HepG2 (cell line): ENCODE results near the gene NRL. TPM values are rescaled to one million over a fixed set of nuclear protein-coding genes. Genes with fewer than 3 reads are reported as not detected.

ENCODE experiments used
- HNF4G ChIP-seq, 2 experiments: sonication (generic) in 1 of 2; formaldehyde crosslinking in 1 of 2; IDR thresholded peaks; 2 replicates each; pipeline versions ENCODE4 v1.4.0 to v1.6.1; 2011 to 2020; ENCODE audit warnings: borderline replicate concordance in 2 of 2, low read depth in 2 of 2, mild to moderate bottlenecking in 2 of 2, low read length in 1 of 2, missing genetic modification reagents in 1 of 2, moderate library complexity in 1 of 2
- MTF2 ChIP-seq: sonication (generic); formaldehyde crosslinking; IDR thresholded peaks from 2 replicates; pipeline ENCODE4 v1.5.0; 2020; ENCODE audit warnings: missing genetic modification reagents, borderline replicate concordance
- NPAS2 ChIP-seq: sonication (generic); formaldehyde crosslinking; IDR thresholded peaks from 2 replicates; pipeline ENCODE4 v1.8.0; 2022; ENCODE audit warnings: mild to moderate bottlenecking, missing genetic modification reagents, borderline replicate concordance
- RARA ChIP-seq: IDR thresholded peaks from 2 replicates; pipeline ENCODE4 v1.6.1; 2016; ENCODE audit warnings: missing genetic modification reagents, missing compliant biosample characterization
- SNAPC2 ChIP-seq: sonication (generic); formaldehyde crosslinking; IDR thresholded peaks from 2 replicates; pipeline ENCODE4 v1.8.1; 2022; ENCODE audit warnings: mild to moderate bottlenecking, missing genetic modification reagents
- THAP11 ChIP-seq: IDR thresholded peaks from 2 replicates; pipeline ENCODE4 v1.6.1; 2016; ENCODE audit warnings: missing biosample characterization, missing genetic modification reagents
- ZKSCAN1 ChIP-seq: fragments of 150-350 bp; IDR thresholded peaks from 2 replicates; pipeline ENCODE4 v1.6.1; 2014; ENCODE audit warnings: low read length
- ZNF232 ChIP-seq: sonication (generic); formaldehyde crosslinking; IDR thresholded peaks from 2 replicates; pipeline ENCODE4 v1.4.0; 2020; ENCODE audit warnings: missing genetic modification reagents, borderline replicate concordance
- ZNF335 ChIP-seq: sonication (generic); formaldehyde crosslinking; IDR thresholded peaks from 2 replicates; pipeline ENCODE4 v1.4.0; 2020; ENCODE audit warnings: missing genetic modification reagents
- ZSCAN30 ChIP-seq: sonication (generic); formaldehyde crosslinking; IDR thresholded peaks from 2 replicates; pipeline ENCODE4 v1.5.0; 2020; ENCODE audit warnings: mild to moderate bottlenecking, missing genetic modification reagents
- polyA plus RNA-seq, 8 experiments: library from polyadenylated mRNA; depleted of rRNA in 3 of 8; stranded (reverse) in 7 of 8; unstranded in 1 of 8; fragments of >200 nt; fragmentation: Illumina TruSeq in 4 of 8; extraction: Trizol in 4 of 8; gene quantifications; 2 replicates each; pipeline versions ENCODE4 v1.2.1 to v1.2.3, GENCODE V29; 2011 to 2016; ENCODE audit warnings: low read depth in 4 of 8, missing spikeins in 1 of 8, mixed read lengths in 1 of 8; ENCODE audit not compliant: insufficient read depth in 1 of 8
- total RNA-seq, 5 experiments: library from RNA; depleted of rRNA; stranded (reverse); fragments of >200 nt; fragmentation: Illumina TruSeq; extraction: Trizol; gene quantifications; 2 replicates each; pipeline ENCODE4 v1.2.3, GENCODE V29; 2016; ENCODE audit warnings: low read depth in 1 of 5
- TF ChIP-seq, protein P1 (sequence below): sonication (generic); formaldehyde crosslinking; IDR thresholded peaks from 2 replicates; pipeline ENCODE4 v1.4.0; 2020; ENCODE audit warnings: missing genetic modification reagents; ENCODE audit errors: not compliant biosample characterization
- TF ChIP-seq, protein P2 (sequence below): sonication (generic); formaldehyde crosslinking; IDR thresholded peaks from 2 replicates; pipeline ENCODE4 v1.5.0; 2020; ENCODE audit warnings: missing genetic modification reagents
- TF ChIP-seq, protein P3 (sequence below): sonication (generic); formaldehyde crosslinking; IDR thresholded peaks from 2 replicates; pipeline ENCODE4 v1.4.0; 2020; ENCODE audit warnings: missing genetic modification reagents, borderline replicate concordance
- TF ChIP-seq, protein P4 (sequence below): sonication (generic); formaldehyde crosslinking; IDR thresholded peaks from 2 replicates; pipeline ENCODE4 v1.9.0; 2021; ENCODE audit warnings: mild to moderate bottlenecking, missing genetic modification reagents

The NRL gene
- total and polyA plus RNA-seq, 2 of the 13 experiments (the other 11 are each of a cell fraction or from before 2014, with no cell fraction given), result 2.5 to 4.7 TPM

DNA sequence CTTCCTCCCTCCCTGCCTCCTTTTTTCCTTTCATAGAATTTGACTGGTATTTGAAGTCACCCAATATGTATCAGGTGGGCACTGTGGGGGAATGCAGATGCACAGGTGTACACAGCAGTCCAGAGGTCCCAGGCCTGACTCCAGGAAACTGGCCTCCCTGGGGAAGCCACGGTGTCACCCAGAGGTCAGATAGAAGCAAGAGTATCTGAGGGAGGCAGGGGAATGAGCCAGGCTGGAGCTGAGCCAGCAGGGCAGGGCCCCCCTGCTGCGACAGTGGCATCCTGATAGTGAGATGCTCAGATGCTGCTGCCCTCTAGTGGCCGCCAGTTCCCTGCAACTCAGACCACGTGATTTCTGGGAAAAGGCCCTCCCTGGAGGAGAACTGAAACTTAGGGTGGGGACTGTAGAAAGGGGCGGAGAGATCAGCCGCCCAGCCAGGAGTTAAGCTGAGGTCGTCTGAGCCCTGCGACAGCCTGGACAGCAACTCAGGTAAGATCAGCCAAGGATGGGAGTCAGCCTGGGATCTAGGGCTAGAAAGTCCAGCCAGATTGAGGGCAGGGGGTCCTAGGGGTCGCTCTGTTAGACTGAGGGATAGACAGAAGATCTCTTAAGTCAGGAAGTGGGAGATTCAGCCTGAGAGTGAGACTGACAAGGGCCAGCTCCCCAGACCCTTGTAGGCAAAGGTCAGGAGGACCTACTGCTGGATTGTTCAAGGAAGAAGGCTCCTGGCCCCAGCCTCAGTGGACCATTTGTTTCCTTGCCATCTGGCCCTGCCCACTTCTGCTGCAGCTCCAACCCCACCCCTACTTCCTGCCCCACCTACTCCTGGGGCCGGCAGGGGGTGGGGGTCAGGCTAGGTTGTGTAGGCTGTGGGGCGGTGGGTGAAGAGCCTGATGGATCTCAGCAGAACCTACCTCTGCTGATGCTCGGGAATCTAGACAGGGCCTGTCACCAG lies 46.4 kb upstream of the NRL start, which contains the start of gene IRF9 (continued):
- TF ChIP-seq, protein P1, sequence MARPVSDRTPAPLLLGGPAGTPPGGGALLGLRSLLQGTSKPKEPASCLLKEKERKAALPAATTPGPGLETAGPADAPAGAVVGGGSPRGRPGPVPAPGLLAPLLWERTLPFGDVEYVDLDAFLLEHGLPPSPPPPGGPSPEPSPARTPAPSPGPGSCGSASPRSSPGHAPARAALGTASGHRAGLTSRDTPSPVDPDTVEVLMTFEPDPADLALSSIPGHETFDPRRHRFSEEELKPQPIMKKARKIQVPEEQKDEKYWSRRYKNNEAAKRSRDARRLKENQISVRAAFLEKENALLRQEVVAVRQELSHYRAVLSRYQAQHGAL (CRISPR knock-in tag), result peak; percentile 63
- TF ChIP-seq RARA (CRISPR knock-in tag), result peak; percentile 99
- no peak for TF ChIP-seq NPAS2 (CRISPR knock-in tag)
- TF ChIP-seq, protein P2, sequence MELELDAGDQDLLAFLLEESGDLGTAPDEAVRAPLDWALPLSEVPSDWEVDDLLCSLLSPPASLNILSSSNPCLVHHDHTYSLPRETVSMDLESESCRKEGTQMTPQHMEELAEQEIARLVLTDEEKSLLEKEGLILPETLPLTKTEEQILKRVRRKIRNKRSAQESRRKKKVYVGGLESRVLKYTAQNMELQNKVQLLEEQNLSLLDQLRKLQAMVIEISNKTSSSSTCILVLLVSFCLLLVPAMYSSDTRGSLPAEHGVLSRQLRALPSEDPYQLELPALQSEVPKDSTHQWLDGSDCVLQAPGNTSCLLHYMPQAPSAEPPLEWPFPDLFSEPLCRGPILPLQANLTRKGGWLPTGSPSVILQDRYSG, result no peak
- TF ChIP-seq HNF4G (IDR thresholded peaks at IDR 0.05; ENCODE audit: borderline replicate concordance, low read depth, low read length), result peak; percentile 18; the same call in 1 of the 2 replicates
- TF ChIP-seq HNF4G (CRISPR knock-in tag; IDR thresholded peaks at IDR 0.05; ENCODE audit: borderline replicate concordance, low read depth), result peak; percentile 88
- TF ChIP-seq MTF2 (CRISPR knock-in tag), result no peak; the same call in 1 of the 2 replicates
- peak; percentile 98 for TF ChIP-seq ZNF335
- TF ChIP-seq, protein P3, sequence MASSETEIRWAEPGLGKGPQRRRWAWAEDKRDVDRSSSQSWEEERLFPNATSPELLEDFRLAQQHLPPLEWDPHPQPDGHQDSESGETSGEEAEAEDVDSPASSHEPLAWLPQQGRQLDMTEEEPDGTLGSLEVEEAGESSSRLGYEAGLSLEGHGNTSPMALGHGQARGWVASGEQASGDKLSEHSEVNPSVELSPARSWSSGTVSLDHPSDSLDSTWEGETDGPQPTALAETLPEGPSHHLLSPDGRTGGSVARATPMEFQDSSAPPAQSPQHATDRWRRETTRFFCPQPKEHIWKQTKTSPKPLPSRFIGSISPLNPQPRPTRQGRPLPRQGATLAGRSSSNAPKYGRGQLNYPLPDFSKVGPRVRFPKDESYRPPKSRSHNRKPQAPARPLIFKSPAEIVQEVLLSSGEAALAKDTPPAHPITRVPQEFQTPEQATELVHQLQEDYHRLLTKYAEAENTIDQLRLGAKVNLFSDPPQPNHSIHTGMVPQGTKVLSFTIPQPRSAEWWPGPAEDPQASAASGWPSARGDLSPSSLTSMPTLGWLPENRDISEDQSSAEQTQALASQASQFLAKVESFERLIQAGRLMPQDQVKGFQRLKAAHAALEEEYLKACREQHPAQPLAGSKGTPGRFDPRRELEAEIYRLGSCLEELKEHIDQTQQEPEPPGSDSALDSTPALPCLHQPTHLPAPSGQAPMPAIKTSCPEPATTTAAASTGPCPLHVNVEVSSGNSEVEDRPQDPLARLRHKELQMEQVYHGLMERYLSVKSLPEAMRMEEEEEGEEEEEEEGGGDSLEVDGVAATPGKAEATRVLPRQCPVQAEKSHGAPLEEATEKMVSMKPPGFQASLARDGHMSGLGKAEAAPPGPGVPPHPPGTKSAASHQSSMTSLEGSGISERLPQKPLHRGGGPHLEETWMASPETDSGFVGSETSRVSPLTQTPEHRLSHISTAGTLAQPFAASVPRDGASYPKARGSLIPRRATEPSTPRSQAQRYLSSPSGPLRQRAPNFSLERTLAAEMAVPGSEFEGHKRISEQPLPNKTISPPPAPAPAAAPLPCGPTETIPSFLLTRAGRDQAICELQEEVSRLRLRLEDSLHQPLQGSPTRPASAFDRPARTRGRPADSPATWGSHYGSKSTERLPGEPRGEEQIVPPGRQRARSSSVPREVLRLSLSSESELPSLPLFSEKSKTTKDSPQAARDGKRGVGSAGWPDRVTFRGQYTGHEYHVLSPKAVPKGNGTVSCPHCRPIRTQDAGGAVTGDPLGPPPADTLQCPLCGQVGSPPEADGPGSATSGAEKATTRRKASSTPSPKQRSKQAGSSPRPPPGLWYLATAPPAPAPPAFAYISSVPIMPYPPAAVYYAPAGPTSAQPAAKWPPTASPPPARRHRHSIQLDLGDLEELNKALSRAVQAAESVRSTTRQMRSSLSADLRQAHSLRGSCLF (CRISPR knock-in tag), result no peak
- TF ChIP-seq, protein P4, sequence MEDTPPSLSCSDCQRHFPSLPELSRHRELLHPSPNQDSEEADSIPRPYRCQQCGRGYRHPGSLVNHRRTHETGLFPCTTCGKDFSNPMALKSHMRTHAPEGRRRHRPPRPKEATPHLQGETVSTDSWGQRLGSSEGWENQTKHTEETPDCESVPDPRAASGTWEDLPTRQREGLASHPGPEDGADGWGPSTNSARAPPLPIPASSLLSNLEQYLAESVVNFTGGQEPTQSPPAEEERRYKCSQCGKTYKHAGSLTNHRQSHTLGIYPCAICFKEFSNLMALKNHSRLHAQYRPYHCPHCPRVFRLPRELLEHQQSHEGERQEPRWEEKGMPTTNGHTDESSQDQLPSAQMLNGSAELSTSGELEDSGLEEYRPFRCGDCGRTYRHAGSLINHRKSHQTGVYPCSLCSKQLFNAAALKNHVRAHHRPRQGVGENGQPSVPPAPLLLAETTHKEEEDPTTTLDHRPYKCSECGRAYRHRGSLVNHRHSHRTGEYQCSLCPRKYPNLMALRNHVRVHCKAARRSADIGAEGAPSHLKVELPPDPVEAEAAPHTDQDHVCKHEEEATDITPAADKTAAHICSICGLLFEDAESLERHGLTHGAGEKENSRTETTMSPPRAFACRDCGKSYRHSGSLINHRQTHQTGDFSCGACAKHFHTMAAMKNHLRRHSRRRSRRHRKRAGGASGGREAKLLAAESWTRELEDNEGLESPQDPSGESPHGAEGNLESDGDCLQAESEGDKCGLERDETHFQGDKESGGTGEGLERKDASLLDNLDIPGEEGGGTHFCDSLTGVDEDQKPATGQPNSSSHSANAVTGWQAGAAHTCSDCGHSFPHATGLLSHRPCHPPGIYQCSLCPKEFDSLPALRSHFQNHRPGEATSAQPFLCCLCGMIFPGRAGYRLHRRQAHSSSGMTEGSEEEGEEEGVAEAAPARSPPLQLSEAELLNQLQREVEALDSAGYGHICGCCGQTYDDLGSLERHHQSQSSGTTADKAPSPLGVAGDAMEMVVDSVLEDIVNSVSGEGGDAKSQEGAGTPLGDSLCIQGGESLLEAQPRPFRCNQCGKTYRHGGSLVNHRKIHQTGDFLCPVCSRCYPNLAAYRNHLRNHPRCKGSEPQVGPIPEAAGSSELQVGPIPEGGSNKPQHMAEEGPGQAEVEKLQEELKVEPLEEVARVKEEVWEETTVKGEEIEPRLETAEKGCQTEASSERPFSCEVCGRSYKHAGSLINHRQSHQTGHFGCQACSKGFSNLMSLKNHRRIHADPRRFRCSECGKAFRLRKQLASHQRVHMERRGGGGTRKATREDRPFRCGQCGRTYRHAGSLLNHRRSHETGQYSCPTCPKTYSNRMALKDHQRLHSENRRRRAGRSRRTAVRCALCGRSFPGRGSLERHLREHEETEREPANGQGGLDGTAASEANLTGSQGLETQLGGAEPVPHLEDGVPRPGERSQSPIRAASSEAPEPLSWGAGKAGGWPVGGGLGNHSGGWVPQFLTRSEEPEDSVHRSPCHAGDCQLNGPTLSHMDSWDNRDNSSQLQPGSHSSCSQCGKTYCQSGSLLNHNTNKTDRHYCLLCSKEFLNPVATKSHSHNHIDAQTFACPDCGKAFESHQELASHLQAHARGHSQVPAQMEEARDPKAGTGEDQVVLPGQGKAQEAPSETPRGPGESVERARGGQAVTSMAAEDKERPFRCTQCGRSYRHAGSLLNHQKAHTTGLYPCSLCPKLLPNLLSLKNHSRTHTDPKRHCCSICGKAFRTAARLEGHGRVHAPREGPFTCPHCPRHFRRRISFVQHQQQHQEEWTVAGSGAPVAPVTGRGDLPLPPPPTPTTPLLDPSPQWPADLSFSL (CRISPR knock-in tag), result no peak
- peak; percentile 96 for TF ChIP-seq SNAPC2 (CRISPR knock-in tag)
- TF ChIP-seq THAP11 (CRISPR knock-in tag), result peak; percentile 95
- TF ChIP-seq ZNF232 (CRISPR knock-in tag), result peak; percentile 97
- no peak; the same call in 1 of the 2 replicates for TF ChIP-seq ZKSCAN1
- peak; percentile 96 for TF ChIP-seq ZSCAN30 (CRISPR knock-in tag)
